Fibroblast of villous mesenchyme (primary cell): ENCODE measurements around the gene DENND5B. TPM values are rescaled to one million over a fixed set of nuclear protein-coding genes. Genes with fewer than 3 reads are reported as not detected.
"Not testable (repeated sequence)": the region's sequence is repeated elsewhere in the genome, so short reads cannot be mapped to it uniquely, and the experiment has no call there.

Source experiments
- DNase-seq: peaks from one replicate; pipeline ENCODE4 v3.0.0-alpha.2; 2010; ENCODE audit warnings: low read depth
- H3K4me3 ChIP-seq: 2 replicates; pipeline ENCODE4 v1.5.1; 2011; ENCODE audit warnings: low read depth, mild to moderate bottlenecking, low read length
- total RNA-seq: library from RNA; depleted of rRNA; stranded (reverse); fragments of >200 nt; gene quantifications from 2 replicates; pipeline ENCODE4 v1.2.3, GENCODE V29; 2012
- TF ChIP-seq, protein P1 (sequence below): IDR thresholded peaks from 2 replicates; pipeline ENCODE4 v1.5.1; 2012; ENCODE audit warnings: low read depth, mild to moderate bottlenecking, low read length; ENCODE audit not compliant: insufficient read depth

Gene DENND5B
- total RNA-seq, 1 donor: 11.7 TPM

DNA sequence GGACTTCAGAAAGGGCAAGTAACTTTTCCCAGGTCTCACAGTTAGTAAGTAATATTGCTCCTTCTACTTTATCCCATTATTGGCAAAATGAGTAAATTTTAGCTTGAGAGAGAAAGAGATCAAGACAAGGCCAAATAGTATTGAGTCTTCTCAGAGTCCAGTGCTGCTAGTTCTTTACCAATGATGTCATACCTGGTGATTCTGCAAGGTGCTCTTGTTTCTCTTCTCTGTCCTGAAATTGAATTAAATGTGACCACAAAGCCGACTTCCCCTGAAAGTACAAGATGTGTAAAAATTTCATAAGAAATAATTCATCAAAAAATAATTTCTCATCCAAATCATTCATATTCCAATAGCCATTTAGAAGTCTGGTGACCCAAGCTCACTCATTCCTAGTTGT is 167.5 kb downstream of the DENND5B start:
- TF ChIP-seq, protein P1, sequence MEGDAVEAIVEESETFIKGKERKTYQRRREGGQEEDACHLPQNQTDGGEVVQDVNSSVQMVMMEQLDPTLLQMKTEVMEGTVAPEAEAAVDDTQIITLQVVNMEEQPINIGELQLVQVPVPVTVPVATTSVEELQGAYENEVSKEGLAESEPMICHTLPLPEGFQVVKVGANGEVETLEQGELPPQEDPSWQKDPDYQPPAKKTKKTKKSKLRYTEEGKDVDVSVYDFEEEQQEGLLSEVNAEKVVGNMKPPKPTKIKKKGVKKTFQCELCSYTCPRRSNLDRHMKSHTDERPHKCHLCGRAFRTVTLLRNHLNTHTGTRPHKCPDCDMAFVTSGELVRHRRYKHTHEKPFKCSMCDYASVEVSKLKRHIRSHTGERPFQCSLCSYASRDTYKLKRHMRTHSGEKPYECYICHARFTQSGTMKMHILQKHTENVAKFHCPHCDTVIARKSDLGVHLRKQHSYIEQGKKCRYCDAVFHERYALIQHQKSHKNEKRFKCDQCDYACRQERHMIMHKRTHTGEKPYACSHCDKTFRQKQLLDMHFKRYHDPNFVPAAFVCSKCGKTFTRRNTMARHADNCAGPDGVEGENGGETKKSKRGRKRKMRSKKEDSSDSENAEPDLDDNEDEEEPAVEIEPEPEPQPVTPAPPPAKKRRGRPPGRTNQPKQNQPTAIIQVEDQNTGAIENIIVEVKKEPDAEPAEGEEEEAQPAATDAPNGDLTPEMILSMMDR: no peak
- H3K4me3 ChIP-seq: no peak overlapping the region

DNA sequence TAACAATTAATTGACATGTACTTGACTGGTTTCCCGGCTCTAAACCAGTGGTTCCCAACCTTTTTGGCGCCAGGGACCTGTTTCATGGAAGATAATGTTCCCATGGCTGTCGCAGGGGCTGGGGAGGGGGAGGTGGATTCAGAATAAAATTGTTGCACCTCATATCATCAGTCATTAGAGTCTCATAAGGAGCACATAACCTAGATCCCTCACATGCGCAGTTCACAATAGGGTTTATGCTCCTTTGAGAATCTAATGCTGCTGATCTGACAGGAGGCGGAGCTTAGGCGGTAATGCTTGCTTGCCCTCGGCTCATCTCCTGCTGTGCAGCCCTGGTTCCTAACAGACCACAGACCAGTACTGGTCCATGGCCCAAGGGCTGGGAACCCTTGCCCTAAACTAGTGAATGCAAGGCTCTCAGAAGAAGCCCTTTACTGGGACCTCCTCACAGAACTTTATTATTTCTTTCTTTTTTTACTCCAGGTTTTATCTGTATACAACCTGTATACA is 178.6 kb downstream of the DENND5B start:
- no peak overlapping the region for H3K4me3 ChIP-seq
- DNase-seq: no peak
- TF ChIP-seq, protein P1: no peak

More for the DNA sequence above, 167.5 kb downstream of the DENND5B start:
- no peak for DNase-seq

DNA sequence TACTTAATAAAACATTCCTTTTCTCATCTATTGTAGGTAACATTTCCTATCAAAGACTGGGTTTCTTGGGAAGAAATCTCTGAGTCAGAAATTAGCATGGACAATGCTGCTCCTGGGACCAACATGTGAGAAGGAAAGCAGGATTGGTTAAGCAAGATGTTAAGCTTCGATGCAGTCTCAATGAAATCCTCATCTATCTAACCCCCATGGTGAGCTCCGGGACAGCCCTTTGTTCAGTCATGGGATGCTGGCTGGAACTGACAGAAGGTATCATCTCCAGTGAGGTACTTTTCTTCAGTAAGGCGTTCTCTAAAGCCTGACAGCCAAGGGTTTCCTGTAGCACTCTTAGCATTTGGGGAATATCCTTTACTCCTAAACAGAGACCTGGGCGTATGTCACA is 182.2 kb downstream of the DENND5B start:
- no peak for DNase-seq
- no peak overlapping the region for H3K4me3 ChIP-seq
- TF ChIP-seq, protein P1: no peak

DNA sequence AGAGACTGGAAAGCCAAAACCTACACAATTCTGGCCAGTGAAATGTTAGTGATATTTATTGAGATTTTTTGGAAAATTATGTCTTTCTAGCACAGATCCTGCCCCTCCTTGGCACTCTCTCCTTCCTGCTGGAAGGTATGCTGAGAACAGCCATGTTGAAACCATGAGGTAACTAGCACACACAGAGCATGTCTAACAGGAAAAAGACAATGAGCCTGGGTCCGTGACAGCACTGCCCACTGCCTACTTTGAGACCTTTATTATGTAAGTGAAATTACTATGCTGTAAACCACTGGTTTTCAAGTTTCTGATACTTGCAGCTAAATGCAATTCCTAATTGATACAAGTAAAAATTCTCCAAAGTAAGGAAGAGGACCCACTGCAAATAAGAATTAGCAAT is 183.4 kb downstream of the DENND5B start:
- TF ChIP-seq, protein P1: no peak
- no peak overlapping the region for H3K4me3 ChIP-seq
- no peak for DNase-seq

DNA sequence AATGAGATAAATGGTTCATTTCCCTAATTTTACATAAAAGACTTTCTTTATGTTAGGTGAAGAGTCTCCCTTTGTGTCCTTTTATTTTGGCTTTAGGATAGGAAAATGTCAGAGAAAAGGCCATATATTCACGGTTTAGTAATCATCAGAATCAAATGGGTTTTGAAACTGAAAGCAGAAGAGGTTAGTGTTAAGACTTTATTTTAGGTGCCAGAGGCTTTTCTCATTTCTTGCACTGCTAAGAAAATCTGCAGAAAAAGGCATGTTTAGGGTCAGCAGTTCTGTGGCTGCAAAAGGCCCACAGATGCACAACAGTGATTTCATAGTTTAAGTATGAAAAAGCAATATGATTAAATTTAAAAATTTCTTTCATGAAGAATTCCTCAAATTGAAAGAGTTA is 184.6 kb downstream of the DENND5B start:
- no peak for DNase-seq
- no peak overlapping the region for H3K4me3 ChIP-seq

DNA sequence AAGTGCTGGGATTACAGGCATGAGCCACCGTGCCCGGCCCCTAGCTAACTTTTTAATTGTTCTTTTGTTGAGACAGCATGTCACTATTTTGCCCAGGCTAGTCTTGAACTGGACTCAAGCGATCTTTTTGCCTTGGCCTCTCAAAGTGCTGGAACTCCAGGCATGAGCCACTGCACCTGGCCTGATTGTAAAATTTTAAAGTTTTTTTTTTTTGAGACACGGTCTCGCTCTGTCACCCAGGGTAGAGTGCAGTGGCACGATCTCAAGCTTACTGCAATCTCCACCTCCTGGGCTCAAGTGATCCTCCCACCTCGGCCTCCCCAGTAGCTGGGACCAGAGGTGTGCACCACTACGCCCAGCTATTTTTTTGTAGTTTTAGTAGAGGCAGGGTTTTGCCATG is 185.9 kb downstream of the DENND5B start:
- TF ChIP-seq, protein P1: no peak
- DNase-seq: no peak

More for the DNA sequence above, 184.6 kb downstream of the DENND5B start:
- TF ChIP-seq, protein P1: no peak

DNA sequence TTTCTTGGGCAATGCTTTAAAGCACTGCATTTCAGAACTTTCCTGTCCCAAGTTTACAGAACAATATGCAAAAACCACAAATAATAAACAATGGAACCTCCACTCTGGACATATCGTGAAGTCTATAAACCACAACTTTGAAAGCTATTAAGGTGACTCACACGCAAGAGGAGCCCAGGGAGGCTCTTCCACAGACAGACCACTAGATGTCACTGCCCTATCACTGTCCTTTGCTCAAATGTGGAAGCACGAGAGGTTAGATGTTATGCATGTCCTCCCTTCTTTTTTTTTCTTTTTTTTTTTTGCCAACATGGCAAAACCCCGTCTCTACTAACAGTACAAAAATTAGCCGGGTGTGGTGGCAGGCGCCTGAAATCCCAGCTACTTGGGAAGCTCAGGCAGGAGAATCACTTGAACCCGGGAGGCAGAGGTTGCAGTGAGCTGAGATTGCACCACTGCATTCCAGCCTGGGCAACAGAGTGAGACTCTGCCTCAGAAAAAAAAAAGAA is 187.8 kb downstream of the DENND5B start:
- TF ChIP-seq, protein P1: peak; percentile 94
- not testable (repeated sequence) for H3K4me3 ChIP-seq
- peak; percentile 94 for DNase-seq

More for the DNA sequence above, 185.9 kb downstream of the DENND5B start:
- H3K4me3 ChIP-seq: no peak overlapping the region
